ENCODE data around the gene YWHAG. TPM values are rescaled to one million over a fixed set of nuclear protein-coding genes. Genes with fewer than 3 reads are reported as not detected.
"Not testable (repeated sequence)": the region's sequence is repeated elsewhere in the genome, so short reads cannot be mapped to it uniquely, and the experiment has no call there.

Gene YWHAG
- total RNA-seq, 2 donors from 2014 or later: 132 to 153 TPM

DNA sequence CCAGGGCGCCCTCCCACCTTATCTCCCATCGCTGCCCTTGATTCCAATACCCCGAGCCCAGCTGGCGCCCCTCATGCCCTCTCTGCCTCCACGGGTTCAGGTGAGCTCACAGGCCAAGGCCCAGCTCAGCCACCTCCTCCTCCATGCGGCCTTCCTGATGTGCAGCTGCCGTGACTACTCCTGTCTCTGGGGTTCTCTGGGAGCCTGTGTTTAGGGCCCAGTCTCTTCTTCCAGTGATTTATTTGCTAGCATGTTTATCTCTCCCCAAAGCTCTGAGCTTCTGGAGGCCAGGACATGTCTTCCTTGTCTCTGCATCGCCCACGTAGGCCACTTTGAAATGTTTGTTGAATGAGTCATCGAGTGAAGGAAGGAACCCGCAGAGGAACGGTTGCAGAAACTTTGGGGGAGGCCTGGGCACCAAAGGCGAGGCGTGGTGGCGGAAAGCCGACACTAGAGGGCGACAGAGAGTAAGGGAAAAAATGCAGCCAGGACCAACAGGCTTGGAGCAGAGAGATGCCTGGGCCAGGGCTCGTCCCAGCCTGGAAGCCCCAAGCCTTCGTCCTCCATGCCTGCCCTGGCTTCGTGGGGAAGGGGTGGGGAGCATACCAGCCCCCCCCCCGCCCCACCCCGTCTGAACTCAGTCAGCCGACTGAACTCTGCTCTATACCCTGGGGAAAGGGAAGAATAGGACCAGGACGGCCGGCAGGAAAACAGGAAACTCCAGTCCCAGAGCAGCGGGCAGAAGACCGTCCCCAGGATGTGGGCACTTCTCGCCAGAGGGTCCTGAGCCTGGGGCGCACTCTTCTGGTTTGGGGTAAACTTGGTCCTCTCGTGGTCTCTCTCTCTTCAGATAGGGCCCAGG, 67.2 kb downstream of the YWHAG start:
- H3K4me1 ChIP-seq: peaks cover 2 to 50% of the 10 kb centered on the region in 2 donors
- no peaks in the 10 kb centered on the region for H3K36me3 ChIP-seq
- H3K27me3 ChIP-seq: no peaks in the 10 kb centered on the region
- DNase-seq (ENCODE audit: low spot score): peak; percentile 96
- H3K9me3 ChIP-seq: no peaks in the 10 kb centered on the region
- TF ChIP-seq CTCF (IDR thresholded peaks at IDR 0.05): peak; percentile 87 to 97
- peak overlapping the region; percentile 15 to 40 for H3K4me3 ChIP-seq
- H3K27ac ChIP-seq: peak overlapping the region; percentile 94 to 97

DNA sequence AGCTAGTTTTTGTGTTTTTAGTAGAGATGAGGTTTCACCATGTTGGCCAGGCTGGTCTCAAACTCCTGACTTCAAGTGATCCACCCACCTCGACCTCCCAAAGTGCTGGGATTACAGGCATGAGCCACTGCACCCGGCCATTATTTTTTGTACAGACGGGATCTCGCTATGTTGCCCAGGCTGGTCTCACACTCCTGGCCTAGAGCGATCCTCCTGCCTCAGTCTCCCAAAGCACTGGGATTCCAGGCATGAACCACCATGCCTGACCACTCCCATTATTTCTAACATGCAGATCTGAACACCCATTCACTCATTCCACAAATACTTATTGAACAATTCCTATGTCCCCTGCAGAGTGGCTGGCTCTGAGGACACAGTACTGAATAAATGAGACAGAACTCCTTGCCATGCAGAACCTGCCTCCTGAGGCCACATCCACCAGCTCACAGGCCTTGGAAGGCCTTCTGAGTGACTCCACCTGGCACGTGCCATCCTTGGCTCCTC, 67.9 kb downstream of the YWHAG start:
- DNase-seq (ENCODE audit: low spot score); H3K27me3 ChIP-seq; H3K36me3 ChIP-seq; H3K4me3 ChIP-seq; H3K9me3 ChIP-seq: not testable (repeated sequence)
- H3K27ac ChIP-seq: peak overlapping the region; percentile 94 to 97
- H3K4me1 ChIP-seq: peaks cover 2 to 50% of the 10 kb centered on the region in 2 donors

DNA sequence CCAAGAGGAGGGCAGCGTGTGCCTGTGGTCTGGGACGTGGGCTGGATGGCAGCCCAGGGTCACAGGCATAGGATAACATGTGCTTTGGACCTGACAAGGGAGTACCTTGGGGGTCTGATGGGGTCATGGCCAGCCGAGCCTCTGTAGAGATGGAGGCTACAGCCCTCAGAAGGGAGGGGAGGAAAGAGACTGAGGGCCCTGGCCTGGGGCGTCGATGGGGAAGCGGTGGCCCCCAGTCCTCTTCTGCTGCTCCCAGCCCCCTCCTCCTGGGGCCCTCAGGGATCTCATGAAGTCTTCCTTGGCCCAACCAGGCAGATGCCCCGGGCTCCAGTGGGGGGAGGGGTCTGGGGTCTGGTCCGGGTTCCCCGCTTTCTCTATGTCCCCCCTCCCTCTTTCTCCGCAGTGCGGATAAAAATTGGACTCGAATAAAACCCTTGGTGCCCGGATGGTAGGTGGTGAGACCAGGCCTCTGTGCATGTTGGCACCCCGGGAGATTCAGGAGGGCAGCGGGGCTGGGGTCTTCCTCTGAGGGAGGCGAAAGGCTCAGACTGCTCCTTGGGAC, 71.9 kb downstream of the YWHAG start:
- H3K9me3 ChIP-seq: no peaks in the 10 kb centered on the region
- no peaks in the 10 kb centered on the region for H3K36me3 ChIP-seq
- no peak overlapping the region for H3K4me3 ChIP-seq
- no peak for TF ChIP-seq CTCF (IDR thresholded peaks at IDR 0.05)
- H3K27ac ChIP-seq: peak overlapping the region in 1 of 2 donors; percentile 29
- peaks cover 0 to 26% of the 10 kb centered on the region in 2 donors for H3K4me1 ChIP-seq
- no peak for DNase-seq (ENCODE audit: low spot score)
- no peaks in the 10 kb centered on the region for H3K27me3 ChIP-seq

- TF ChIP-seq CTCF (IDR thresholded peaks at IDR 0.05): no peak
- DNase-seq (ENCODE audit: low spot score): no peak
- Histone ChIP-seq H3K27ac (no peak overlapping the region), H3K4me3 (no peak overlapping the region), H3K36me3 (no peaks in the 10 kb centered on the region), H3K9me3 (no peaks in the 10 kb centered on the region), H3K27me3 (no peaks in the 10 kb centered on the region), H3K4me1 (peaks cover 0 to 18% of the 10 kb centered on the region in 2 donors)
Observed at GRCh38 chr7:76285604-76286374, 73.0 kb downstream of the YWHAG start.

DNA sequence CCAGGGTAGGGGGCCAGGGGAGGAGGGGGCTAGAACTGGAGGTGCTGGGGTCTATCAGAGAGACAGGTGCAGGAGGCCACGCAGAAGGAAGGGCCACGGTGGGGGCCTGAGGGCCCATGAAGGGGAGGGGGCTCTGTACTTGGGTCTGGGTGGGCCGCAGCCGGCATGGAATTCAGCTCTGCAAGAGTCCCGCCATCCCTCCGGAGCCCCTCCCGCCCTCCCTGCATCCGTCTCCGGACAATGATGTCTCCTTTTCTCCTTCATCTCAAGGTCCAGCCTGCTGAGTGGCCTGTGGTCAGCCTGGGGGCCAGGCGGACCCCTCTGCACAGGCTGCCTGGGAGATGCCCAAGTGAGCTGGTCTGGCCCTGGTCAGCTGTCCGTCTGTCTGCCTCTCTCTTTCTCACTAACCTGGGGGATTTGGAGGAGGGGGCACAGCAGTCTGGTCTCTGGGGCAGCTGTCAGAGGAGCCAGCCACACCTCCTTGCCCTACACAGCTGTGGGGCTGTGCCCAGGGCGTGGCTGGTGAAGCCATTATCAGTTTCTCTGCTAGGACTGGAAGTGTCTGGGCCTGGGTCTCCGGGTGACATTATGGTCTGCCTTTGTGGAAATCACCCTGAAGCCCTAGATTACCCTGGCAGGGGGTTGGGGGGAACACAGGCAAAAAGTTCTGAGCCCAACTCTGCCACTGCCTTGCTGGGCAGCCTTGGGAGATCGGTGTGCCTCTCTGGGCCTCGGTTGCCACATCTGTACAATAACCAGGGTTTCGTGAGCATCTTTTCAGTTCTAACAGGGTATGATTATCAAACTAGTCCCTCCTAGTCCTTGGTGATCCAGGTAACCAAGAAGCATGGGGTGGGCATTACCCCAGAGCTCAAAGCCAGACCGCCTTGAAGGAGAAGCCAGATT, 75.3 kb downstream of the YWHAG start:
- H3K36me3 ChIP-seq: no peaks in the 10 kb centered on the region
- H3K4me3 ChIP-seq: peak overlapping the region; percentile 53 to 62
- H3K9me3 ChIP-seq: no peaks in the 10 kb centered on the region
- no peaks in the 10 kb centered on the region for H3K27me3 ChIP-seq
- peak overlapping the region in 1 of 2 donors; percentile 69 for H3K27ac ChIP-seq
- no peak for DNase-seq (ENCODE audit: low spot score)
- TF ChIP-seq CTCF (IDR thresholded peaks at IDR 0.05): no peak
- H3K4me1 ChIP-seq: peaks cover 0 to 18% of the 10 kb centered on the region in 2 donors

Data from right atrium auricular region (tissue), 2 donors.